ENCODE measurements around the gene SLC5A12. TPM values are rescaled to one million over a fixed set of nuclear protein-coding genes. Genes with fewer than 3 reads are reported as not detected.

Gene SLC5A12
- total RNA-seq, 1 experiment from 2014 or later = not detected

- DNase-seq (ENCODE audit: low read depth, low spot score) (no peak), ATAC-seq (no peak)
- no peak overlapping the region for H3K4me3 ChIP-seq (ENCODE audit: low read depth in 2 of 2, low read length in 2 of 2)
- in situ Hi-C loops (cut with HindIII; ENCODE audit: low pct_unique_long_range_greater_than_20kb, low sequenced_read_pairs) = no loop called here
- no peaks in the 10 kb centered on the region for H3K36me3 ChIP-seq (ENCODE audit: control insufficient read depth, insufficient read depth, low read length)
- ChIA-PET POLR2A (no interaction called here), CTCF (no interaction called here)
- H3K27me3 ChIP-seq (ENCODE audit: control insufficient read depth, insufficient read depth, low read length) = no peaks in the 10 kb centered on the region
- no peak for TF ChIP-seq POLR2AphosphoS5 (IDR thresholded peaks at IDR 0.05; ENCODE audit: low read depth, low read length)
- no peak for TF ChIP-seq CTCF (IDR thresholded peaks at IDR 0.05)
- TF ChIP-seq REST (IDR thresholded peaks at IDR 0.05; ENCODE audit: insufficient read depth in 1 of 2, low read depth in 2 of 2, low read length in 1 of 2) = no peak
- no peak for TF ChIP-seq TCF7L2 (IDR thresholded peaks at IDR 0.05; ENCODE audit: low read depth, low read length)
- TF ChIP-seq SIN3A (IDR thresholded peaks at IDR 0.05; ENCODE audit: borderline replicate concordance, insufficient read depth, low read depth, low read length) = no peak
- no peaks in the 10 kb centered on the region for H3K9me3 ChIP-seq (ENCODE audit: control insufficient read depth, insufficient read depth, low read depth, low read length)
- H3K4me1 ChIP-seq (ENCODE audit: control insufficient read depth, insufficient read depth, low read length) = no peaks in the 10 kb centered on the region
- no TSS peak for BruUV-seq (replicated peaks)
- intact Hi-C loops (cut with micrococcal nuclease; ENCODE audit: unreplicated experiment) = no loop called here
- no peak overlapping the region for H3K27ac ChIP-seq (ENCODE audit: low read length)
Observed at GRCh38 chr11:26731084-26731456, 9.2 kb upstream of the SLC5A12 start.

- no peak overlapping the region for H3K27ac ChIP-seq (ENCODE audit: low read length)
- CTCF ChIA-PET = no interaction called here
- no peaks in the 10 kb centered on the region for H3K36me3 ChIP-seq (ENCODE audit: control insufficient read depth, insufficient read depth, low read length)
- no peaks in the 10 kb centered on the region for H3K9me3 ChIP-seq (ENCODE audit: control insufficient read depth, insufficient read depth, low read depth, low read length)
- in situ Hi-C loops (cut with HindIII; ENCODE audit: low pct_unique_long_range_greater_than_20kb, low sequenced_read_pairs) (no loop called here), intact Hi-C loops (cut with micrococcal nuclease; ENCODE audit: unreplicated experiment) (no loop called here)
- DNase-seq (ENCODE audit: low read depth, low spot score) (no peak), ATAC-seq (no peak)
- POLR2A ChIA-PET = interaction anchor here (0.6 kb wide), 1 partner anchor 742 kb away, joined by 6 read pairs; the partner anchor contains the start of gene LGR4
- H3K4me1 ChIP-seq (ENCODE audit: control insufficient read depth, insufficient read depth, low read length) = no peaks in the 10 kb centered on the region
- H3K27me3 ChIP-seq (ENCODE audit: control insufficient read depth, insufficient read depth, low read length) = no peaks in the 10 kb centered on the region
- BruUV-seq (replicated peaks) = no TSS peak
- no peak for TF ChIP-seq CTCF (IDR thresholded peaks at IDR 0.05)
- no peak for TF ChIP-seq POLR2AphosphoS5 (IDR thresholded peaks at IDR 0.05; ENCODE audit: low read depth, low read length)
- TF ChIP-seq TCF7L2 (IDR thresholded peaks at IDR 0.05; ENCODE audit: low read depth, low read length) = no peak
- TF ChIP-seq REST (IDR thresholded peaks at IDR 0.05; ENCODE audit: insufficient read depth in 1 of 2, low read depth in 2 of 2, low read length in 1 of 2) = no peak
- TF ChIP-seq SIN3A (IDR thresholded peaks at IDR 0.05; ENCODE audit: borderline replicate concordance, insufficient read depth, low read depth, low read length) = no peak
- H3K4me3 ChIP-seq (ENCODE audit: low read depth in 2 of 2, low read length in 2 of 2) = no peak overlapping the region
Observed at GRCh38 chr11:26730414-26731083, 8.7 kb upstream of the SLC5A12 start.
